K562 (cell line): ENCODE measurements around the gene PPP4C. TPM values are rescaled to one million over a fixed set of nuclear protein-coding genes. Genes with fewer than 3 reads are reported as not detected.

ENCODE experiments used
- ARNT ChIP-seq, 2 experiments: fragments of 450-650 bp; IDR thresholded peaks; 2 replicates each; pipeline ENCODE4 v1.6.1; 2016; ENCODE audit warnings: mild to moderate bottlenecking in 1 of 2
- BHLHE40 ChIP-seq: IDR thresholded peaks from 2 replicates; pipeline ENCODE4 v1.6.1; 2011; ENCODE audit warnings: low read length, improper control_type of control experiment
- CCAR2 ChIP-seq: fragments of 200-400 bp; formaldehyde crosslinking; IDR thresholded peaks from 2 replicates; pipeline ENCODE4 v1.6.1; 2017; ENCODE audit warnings: mild to moderate bottlenecking, low read depth, low read length
- DDX20 ChIP-seq: fragments of 450-650 bp; IDR thresholded peaks from 2 replicates; pipeline ENCODE4 v1.6.1; 2016; ENCODE audit warnings: missing genetic modification characterization, low read depth, mild to moderate bottlenecking, missing compliant biosample characterization, moderate library complexity
- E2F1 ChIP-seq: sonication (generic); formaldehyde crosslinking; IDR thresholded peaks from 2 replicates; pipeline ENCODE4 v1.8.1; 2023; ENCODE audit warnings: mild to moderate bottlenecking, missing genetic modification reagents, moderate library complexity
- ESRRB ChIP-seq: fragments of 250-450 bp; sonication (Bioruptor Pico); IDR thresholded peaks from 2 replicates; pipeline ENCODE4 v1.5.0; 2020; ENCODE audit warnings: mild to moderate bottlenecking, moderate library complexity, borderline replicate concordance
- GATAD2B ChIP-seq: fragments of 450-650 bp; IDR thresholded peaks from 2 replicates; pipeline ENCODE4 v1.6.1; 2017; ENCODE audit warnings: mild to moderate bottlenecking, borderline replicate concordance
- GTF2E2 ChIP-seq: fragments of 200-800 bp; sonication (Bioruptor generic); IDR thresholded peaks from 2 replicates; pipeline ENCODE4 v1.6.1; 2016; ENCODE audit warnings: missing genetic modification characterization, missing compliant biosample characterization
- HINFP ChIP-seq: fragments of 450-650 bp; conservative IDR thresholded peaks from 2 replicates; pipeline ENCODE4 v1.6.1; 2016; ENCODE audit warnings: missing genetic modification characterization, low read depth, mild to moderate bottlenecking, control low read depth, missing compliant biosample characterization
- KLF10 ChIP-seq: fragments of 250-450 bp; sonication (Bioruptor Pico); IDR thresholded peaks from 2 replicates; pipeline ENCODE4 v1.6.1; 2021; ENCODE audit warnings: matching md5 sums
- SAFB2 ChIP-seq: fragments of 200-400 bp; formaldehyde crosslinking; IDR thresholded peaks from 2 replicates; pipeline ENCODE4 v1.6.1; 2018; ENCODE audit warnings: borderline replicate concordance, low read length, low read depth, moderate library complexity; ENCODE audit not compliant: severe bottlenecking
- SMAD3 ChIP-seq: fragments of 450-650 bp; formaldehyde crosslinking; conservative IDR thresholded peaks from 2 replicates; pipeline ENCODE4 v1.4.0; 2020; ENCODE audit warnings: mild to moderate bottlenecking
- ZNF224 ChIP-seq: sonication (generic); formaldehyde crosslinking; IDR thresholded peaks from 2 replicates; pipeline ENCODE4 v1.8.0; 2022; ENCODE audit warnings: mild to moderate bottlenecking, missing genetic modification reagents
- ZNF431 ChIP-seq: sonication (generic); formaldehyde crosslinking; IDR thresholded peaks from 2 replicates; pipeline ENCODE4 v1.8.0; 2022; ENCODE audit warnings: mild to moderate bottlenecking, missing genetic modification reagents
- ZNF717 ChIP-seq: fragments of 250-450 bp; sonication (Bioruptor Pico); IDR thresholded peaks from 2 replicates; pipeline ENCODE4 v1.5.0; 2021
- polyA plus RNA-seq, 8 experiments: library from polyadenylated mRNA; depleted of rRNA in 4 of 8; stranded (reverse) in 5 of 8; unstranded in 3 of 8; fragments of >200 nt; fragmentation: Nextera tagmentation in 2 of 8; fragmentation: Illumina TruSeq in 1 of 8; extraction: Ambion mirVana in 2 of 8; extraction: Trizol in 1 of 8; gene quantifications; 2 replicates each; pipeline versions ENCODE4 v1.2.1 to v1.2.3, GENCODE V29; 2011 to 2014; ENCODE audit warnings: inconsistent platforms in 1 of 8, missing spikeins in 1 of 8
- total RNA-seq, 7 experiments: library from RNA; depleted of rRNA in 6 of 7; stranded (reverse); fragments of >200 nt in 6 of 7; fragmentation: Illumina TruSeq in 2 of 7; extraction: Trizol in 2 of 7; gene quantifications; 2 replicates each; pipeline versions ENCODE4 v1.2.1 to v1.2.3, GENCODE V29; 2011 to 2021; ENCODE audit warnings: low replicate concordance in 1 of 7

Gene PPP4C
- total and polyA plus RNA-seq, 9 of the 15 experiments (the other 6 are each of a cell fraction or from before 2014, with no cell fraction given), result 3.5 to 183 (median 131) TPM

- TF ChIP-seq HINFP (tag) (no peak), DDX20 (tag) (no peak), ZNF224 (CRISPR knock-in tag) (no peak), ZNF717 (CRISPR knock-in tag) (no peak), BHLHE40 (0 out of 2 replicates have a peak, but pooled peaks have one; percentile 8), GATAD2B (no peak), KLF10 (CRISPR knock-in tag) (no peak), ESRRB (CRISPR knock-in tag) (no peak), SAFB2 (no peak), GTF2E2 (tag) (no peak), E2F1 (CRISPR knock-in tag) (no peak), ARNT (IDR thresholded peaks at IDR 0.05) (no peak), SMAD3 (no peak), CCAR2 (no peak), ZNF431 (CRISPR knock-in tag) (no peak)
Observed at GRCh38 chr16:30054959-30055553, 20.7 kb upstream of the PPP4C start (continued).
